Loucy (cell line): ENCODE measurements around the gene CCK.

ENCODE experiments used
- CTCF ChIP-seq: fragments of 200-600 bp; sonication (generic); conservative IDR thresholded peaks from 2 replicates; pipeline ENCODE4 v1.5.1; 2014; ENCODE audit warnings: mild to moderate bottlenecking, antibody characterized with exemption, low read length
- EZH2phosphoT487 ChIP-seq: fragments of 200-600 bp; IDR thresholded peaks from 2 replicates; pipeline ENCODE4 v1.6.1; 2018; ENCODE audit warnings: antibody characterized with exemption, mild to moderate bottlenecking, moderate library complexity, borderline replicate concordance

DNA sequence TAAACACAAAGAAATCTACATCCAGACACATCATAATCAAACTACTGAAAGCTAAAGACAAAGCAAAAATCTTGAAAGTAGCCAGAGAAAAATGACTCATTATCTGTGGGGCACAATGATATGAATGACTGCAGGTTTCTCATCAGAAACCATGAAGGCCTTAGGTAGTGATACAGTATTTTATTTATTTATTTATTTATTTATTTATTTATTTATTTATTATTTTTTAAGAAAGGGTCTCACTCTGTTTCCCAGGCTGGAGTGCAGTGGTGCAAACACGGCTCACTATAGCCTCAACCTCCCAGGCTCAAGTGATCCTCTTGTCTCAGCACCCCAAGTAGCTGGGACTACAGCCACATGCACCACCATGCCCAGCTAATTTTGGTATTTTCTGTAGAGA lies 15.2 kb downstream of the CCK start:
- no peak for TF ChIP-seq CTCF
- TF ChIP-seq EZH2phosphoT487: no peak
